ENCODE data around the gene OLIG1. TPM values are rescaled to one million over a fixed set of nuclear protein-coding genes. Genes with fewer than 3 reads are reported as not detected.

Gene OLIG1
- 1 to 10 TPM in 1 of 4 donors, not detected in 3; 1.3 TPM for total RNA-seq
- polyA plus RNA-seq = 0.68 TPM
- long read RNA-seq, donor 1 = 0 reads
- long read RNA-seq, donor 2 = 0 reads
- long read RNA-seq, donor 3 = 0 reads
- long read RNA-seq, donor 4 = 0 reads

DNA sequence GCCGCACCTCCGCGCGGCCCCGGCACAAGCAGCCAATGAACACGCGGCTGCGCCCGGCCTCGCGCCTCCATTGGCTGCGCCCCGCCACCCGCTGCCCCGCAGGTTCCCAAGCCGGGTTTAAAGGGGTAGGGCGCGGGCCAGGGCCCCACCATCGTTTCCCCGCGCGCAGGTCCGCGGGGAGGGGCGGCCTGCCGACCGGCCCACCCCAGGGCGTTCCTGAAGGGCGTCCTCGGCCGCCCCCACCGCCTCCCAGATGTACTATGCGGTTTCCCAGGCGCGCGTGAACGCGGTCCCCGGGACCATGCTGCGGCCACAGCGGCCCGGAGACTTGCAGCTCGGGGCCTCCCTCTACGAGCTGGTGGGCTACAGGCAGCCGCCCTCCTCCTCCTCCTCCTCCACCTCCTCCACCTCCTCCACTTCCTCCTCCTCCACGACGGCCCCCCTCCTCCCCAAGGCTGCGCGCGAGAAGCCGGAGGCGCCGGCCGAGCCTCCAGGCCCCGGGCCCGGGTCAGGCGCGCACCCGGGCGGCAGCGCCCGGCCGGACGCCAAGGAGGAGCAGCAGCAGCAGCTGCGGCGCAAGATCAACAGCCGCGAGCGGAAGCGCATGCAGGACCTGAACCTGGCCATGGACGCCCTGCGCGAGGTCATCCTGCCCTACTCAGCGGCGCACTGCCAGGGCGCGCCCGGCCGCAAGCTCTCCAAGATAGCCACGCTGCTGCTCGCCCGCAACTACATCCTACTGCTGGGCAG, at the start of gene OLIG1:
OLIG1 (plus strand) TSS at position 148 of the 750 bp plus-strand sequence; CDS start at position 254, 106 bp downstream.
- ATAC-seq (peak; percentile 80 to 83), DNase-seq (peak; percentile 38 to 70 (median 66))
- peaks cover 2% of the 10 kb centered on the region for H3K4me1 ChIP-seq (ENCODE audit: control insufficient read depth, insufficient read depth, low read length)
- no peak within 1 kb of the TSS for H3K27ac ChIP-seq (ENCODE audit: low read length)
- no peaks in the 10 kb centered on the region for H3K27me3 ChIP-seq (ENCODE audit: control insufficient read depth, insufficient read depth)
- intact Hi-C loops (cut with DNase I) = no loop called here
- peak within 1 kb of the TSS; percentile 33 for H3K4me3 ChIP-seq (ENCODE audit: low read length)
- WGBS = under 1% methylated on average over 82 of the region's 82 CpGs
- no peaks in the 10 kb centered on the region for H3K9me3 ChIP-seq (ENCODE audit: control insufficient read depth, low read length)

DNA sequence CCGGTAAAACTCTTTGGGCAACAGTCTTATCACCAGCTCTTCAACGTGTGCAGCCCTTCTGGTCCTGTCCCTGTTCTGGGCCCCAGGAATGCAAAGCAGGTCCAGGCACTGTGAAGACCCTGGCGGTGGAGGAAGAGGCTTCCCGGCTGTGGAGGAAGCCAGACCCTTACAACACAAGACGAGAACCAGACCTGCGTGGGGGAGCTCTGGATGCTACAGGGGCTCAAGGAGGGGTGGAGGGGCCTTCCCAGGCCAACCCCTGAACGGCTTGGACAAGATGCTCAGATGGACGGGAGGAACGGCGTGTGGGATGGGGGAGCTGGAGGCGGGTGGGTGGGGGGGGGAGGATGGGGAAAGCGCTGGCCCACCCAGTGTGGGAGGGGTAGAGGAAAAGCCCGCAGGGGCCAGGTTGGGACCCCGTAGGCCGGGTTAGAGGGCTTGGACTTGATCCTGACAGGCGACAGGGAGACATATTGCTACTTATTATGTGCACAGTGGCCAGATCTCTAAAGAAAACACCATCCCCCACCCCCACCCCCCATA, 49.3 kb upstream of the OLIG1 start:
- Histone ChIP-seq H3K4me3 (ENCODE audit: low read length) (no peak overlapping the region), H3K27ac (ENCODE audit: low read length) (no peak overlapping the region), H3K4me1 (ENCODE audit: control insufficient read depth, insufficient read depth, low read length) (no peaks in the 10 kb centered on the region), H3K9me3 (ENCODE audit: control insufficient read depth, low read length) (no peaks in the 10 kb centered on the region), H3K27me3 (ENCODE audit: control insufficient read depth, insufficient read depth) (peaks cover 6% of the 10 kb centered on the region)
- 4% methylated on average over 16 of the region's 16 CpGs for WGBS
- DNase-seq (no peak), ATAC-seq (no peak)
- intact Hi-C loops (cut with DNase I) = no loop called here

DNA sequence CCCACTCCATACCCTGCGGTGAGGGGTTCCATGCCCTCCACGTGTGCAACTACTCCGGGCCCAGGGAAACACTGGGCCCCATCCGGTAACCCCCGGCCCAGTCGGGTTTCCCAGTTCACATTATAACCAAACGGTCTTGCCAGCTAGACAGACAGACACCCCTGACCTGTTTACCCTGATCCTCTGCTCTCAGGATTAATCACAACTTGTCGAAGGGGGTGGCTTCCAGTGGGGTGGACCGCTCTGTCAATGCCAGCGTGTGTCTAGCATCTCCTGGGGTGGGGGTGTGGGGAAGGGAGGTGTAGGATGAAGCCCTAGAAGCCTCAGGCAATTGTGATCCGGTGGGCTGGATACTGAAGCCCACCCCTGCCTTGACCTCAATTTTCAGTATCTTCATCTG, 48.8 kb upstream of the OLIG1 start:
- ATAC-seq (no peak), DNase-seq (no peak)
- Histone ChIP-seq H3K27me3 (ENCODE audit: control insufficient read depth, insufficient read depth) (peaks cover 5% of the 10 kb centered on the region), H3K4me3 (ENCODE audit: low read length) (no peak overlapping the region), H3K9me3 (ENCODE audit: control insufficient read depth, low read length) (no peaks in the 10 kb centered on the region), H3K4me1 (ENCODE audit: control insufficient read depth, insufficient read depth, low read length) (no peaks in the 10 kb centered on the region), H3K27ac (ENCODE audit: low read length) (no peak overlapping the region)
- 13% methylated on average over 11 of the region's 11 CpGs for WGBS
- intact Hi-C loops (cut with DNase I) = no loop called here

GRCh38 chr21:33021667-33022066, 48.3 kb upstream of the OLIG1 start:
- Histone ChIP-seq H3K27me3 (ENCODE audit: control insufficient read depth, insufficient read depth) (peaks cover 7% of the 10 kb centered on the region), H3K27ac (ENCODE audit: low read length) (no peak overlapping the region), H3K9me3 (ENCODE audit: control insufficient read depth, low read length) (no peaks in the 10 kb centered on the region), H3K4me1 (ENCODE audit: control insufficient read depth, insufficient read depth, low read length) (no peaks in the 10 kb centered on the region), H3K4me3 (ENCODE audit: low read length) (no peak overlapping the region)
- DNase-seq (no peak), ATAC-seq (no peak)
- intact Hi-C loops (cut with DNase I) = no loop called here
- 17% methylated on average over 4 of the region's 4 CpGs for WGBS

- Histone ChIP-seq H3K4me1 (ENCODE audit: control insufficient read depth, insufficient read depth, low read length) (no peaks in the 10 kb centered on the region), H3K27me3 (ENCODE audit: control insufficient read depth, insufficient read depth) (peaks cover 4% of the 10 kb centered on the region), H3K27ac (ENCODE audit: low read length) (no peak overlapping the region), H3K9me3 (ENCODE audit: control insufficient read depth, low read length) (no peaks in the 10 kb centered on the region), H3K4me3 (ENCODE audit: low read length) (no peak overlapping the region)
- intact Hi-C loops (cut with DNase I) = no loop called here
- 9% methylated on average over 17 of the region's 17 CpGs for WGBS
- no peak for DNase-seq
- ATAC-seq = no peak
These were observed 47.5 kb upstream of the OLIG1 start for GRCh38 chr21:33022489-33022827.

DNA sequence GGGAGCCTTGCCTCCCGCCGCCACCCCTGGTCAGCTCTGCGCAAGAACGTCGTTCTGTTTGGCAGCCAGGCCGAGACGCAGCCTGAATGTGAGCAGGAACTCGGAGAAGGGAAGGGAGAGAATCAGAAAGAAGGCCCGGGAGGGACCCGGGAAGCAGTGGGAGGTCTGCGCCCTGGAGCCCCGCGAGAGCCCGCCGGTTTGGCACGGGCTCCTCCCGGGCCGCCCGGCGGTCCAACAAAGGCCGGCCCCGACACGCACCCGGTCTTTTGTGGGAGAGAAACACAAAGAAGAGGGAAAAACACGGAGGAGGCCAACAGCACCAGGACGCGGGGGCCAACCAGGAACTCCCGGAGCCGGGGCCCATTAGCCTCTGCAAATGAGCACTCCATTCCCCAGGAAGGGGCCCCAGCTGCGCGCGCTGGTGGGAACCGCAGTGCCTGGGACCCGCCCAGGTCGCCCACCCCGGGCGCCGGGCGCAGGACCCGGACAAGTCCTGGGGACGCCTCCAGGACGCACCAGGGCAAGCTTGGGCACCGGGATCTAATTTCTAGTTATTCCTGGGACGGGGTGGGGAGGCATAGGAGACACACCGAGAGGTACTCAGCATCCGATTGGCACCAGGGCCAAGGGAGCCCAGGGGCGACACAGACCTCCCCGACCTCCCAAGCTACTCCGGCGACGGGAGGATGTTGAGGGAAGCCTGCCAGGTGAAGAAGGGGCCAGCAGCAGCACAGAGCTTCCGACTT, 46.9 kb upstream of the OLIG1 start:
- peaks cover 4% of the 10 kb centered on the region for H3K27me3 ChIP-seq (ENCODE audit: control insufficient read depth, insufficient read depth)
- WGBS = 2% methylated on average over 52 of the region's 52 CpGs
- DNase-seq = no peak
- H3K4me3 ChIP-seq (ENCODE audit: low read length) = no peak overlapping the region
- intact Hi-C loops (cut with DNase I) = no loop called here
- no peaks in the 10 kb centered on the region for H3K4me1 ChIP-seq (ENCODE audit: control insufficient read depth, insufficient read depth, low read length)
- H3K27ac ChIP-seq (ENCODE audit: low read length) = no peak overlapping the region
- ATAC-seq = no peak
- H3K9me3 ChIP-seq (ENCODE audit: control insufficient read depth, low read length) = no peaks in the 10 kb centered on the region

DNA sequence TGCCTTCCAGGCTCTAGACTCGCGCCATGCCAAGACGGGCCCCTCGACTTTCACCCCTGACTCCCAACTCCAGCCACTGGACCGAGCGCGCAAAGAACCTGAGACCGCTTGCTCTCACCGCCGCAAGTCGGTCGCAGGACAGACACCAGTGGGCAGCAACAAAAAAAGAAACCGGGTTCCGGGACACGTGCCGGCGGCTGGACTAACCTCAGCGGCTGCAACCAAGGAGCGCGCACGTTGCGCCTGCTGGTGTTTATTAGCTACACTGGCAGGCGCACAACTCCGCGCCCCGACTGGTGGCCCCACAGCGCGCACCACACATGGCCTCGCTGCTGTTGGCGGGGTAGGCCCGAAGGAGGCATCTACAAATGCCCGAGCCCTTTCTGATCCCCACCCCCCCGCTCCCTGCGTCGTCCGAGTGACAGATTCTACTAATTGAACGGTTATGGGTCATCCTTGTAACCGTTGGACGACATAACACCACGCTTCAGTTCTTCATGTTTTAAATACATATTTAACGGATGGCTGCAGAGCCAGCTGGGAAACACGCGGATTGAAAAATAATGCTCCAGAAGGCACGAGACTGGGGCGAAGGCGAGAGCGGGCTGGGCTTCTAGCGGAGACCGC, 46.3 kb upstream of the OLIG1 start:
- DNase-seq (no peak), ATAC-seq (no peak)
- Histone ChIP-seq H3K4me3 (ENCODE audit: low read length) (peak overlapping the region; percentile 8), H3K27ac (ENCODE audit: low read length) (no peak overlapping the region), H3K27me3 (ENCODE audit: control insufficient read depth, insufficient read depth) (peaks cover 4% of the 10 kb centered on the region), H3K9me3 (ENCODE audit: control insufficient read depth, low read length) (no peaks in the 10 kb centered on the region), H3K4me1 (ENCODE audit: control insufficient read depth, insufficient read depth, low read length) (no peaks in the 10 kb centered on the region)
- 3% methylated on average over 49 of the region's 49 CpGs for WGBS
- intact Hi-C loops (cut with DNase I) = no loop called here

DNA sequence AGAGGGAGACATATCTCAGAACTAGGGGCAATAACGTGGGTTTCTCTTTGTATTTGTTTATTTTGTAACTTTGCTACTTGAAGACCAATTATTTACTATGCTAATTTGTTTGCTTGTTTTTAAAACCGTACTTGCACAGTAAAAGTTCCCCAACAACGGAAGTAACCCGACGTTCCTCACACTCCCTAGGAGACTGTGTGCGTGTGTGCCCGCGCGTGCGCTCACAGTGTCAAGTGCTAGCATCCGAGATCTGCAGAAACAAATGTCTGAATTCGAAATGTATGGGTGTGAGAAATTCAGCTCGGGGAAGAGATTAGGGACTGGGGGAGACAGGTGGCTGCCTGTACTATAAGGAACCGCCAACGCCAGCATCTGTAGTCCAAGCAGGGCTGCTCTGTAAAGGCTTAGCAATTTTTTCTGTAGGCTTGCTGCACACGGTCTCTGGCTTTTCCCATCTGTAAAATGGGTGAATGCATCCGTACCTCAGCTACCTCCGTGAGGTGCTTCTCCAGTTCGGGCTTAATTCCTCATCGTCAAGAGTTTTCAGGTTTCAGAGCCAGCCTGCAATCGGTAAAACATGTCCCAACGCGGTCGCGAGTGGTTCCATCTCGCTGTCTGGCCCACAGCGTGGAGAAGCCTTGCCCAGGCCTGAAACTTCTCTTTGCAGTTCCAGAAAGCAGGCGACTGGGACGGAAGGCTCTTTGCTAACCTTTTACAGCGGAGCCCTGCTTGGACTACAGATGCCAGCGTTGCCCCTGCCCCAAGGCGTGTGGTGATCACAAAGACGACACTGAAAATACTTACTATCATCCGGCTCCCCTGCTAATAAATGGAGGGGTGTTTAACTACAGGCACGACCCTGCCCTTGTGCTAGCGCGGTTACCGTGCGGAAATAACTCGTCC, 45.5 kb upstream of the OLIG1 start:
- H3K27me3 ChIP-seq (ENCODE audit: control insufficient read depth, insufficient read depth) = peaks cover 4% of the 10 kb centered on the region
- ATAC-seq = no peak
- WGBS = 6% methylated on average over 40 of the region's 40 CpGs
- intact Hi-C loops (cut with DNase I) = no loop called here
- DNase-seq = no peak
- no peaks in the 10 kb centered on the region for H3K9me3 ChIP-seq (ENCODE audit: control insufficient read depth, low read length)
- H3K27ac ChIP-seq (ENCODE audit: low read length) = no peak overlapping the region
- H3K4me1 ChIP-seq (ENCODE audit: control insufficient read depth, insufficient read depth, low read length) = no peaks in the 10 kb centered on the region
- H3K4me3 ChIP-seq (ENCODE audit: low read length) = no peak overlapping the region

GRCh38 chr21:33025106-33025488, 44.8 kb upstream of the OLIG1 start:
- Histone ChIP-seq H3K9me3 (ENCODE audit: control insufficient read depth, low read length) (no peaks in the 10 kb centered on the region), H3K4me1 (ENCODE audit: control insufficient read depth, insufficient read depth, low read length) (no peaks in the 10 kb centered on the region), H3K27me3 (ENCODE audit: control insufficient read depth, insufficient read depth) (peaks cover 4% of the 10 kb centered on the region), H3K4me3 (ENCODE audit: low read length) (no peak overlapping the region), H3K27ac (ENCODE audit: low read length) (no peak overlapping the region)
- ATAC-seq = no peak
- intact Hi-C loops (cut with DNase I) = no loop called here
- DNase-seq = no peak
- 3% methylated on average over 22 of the region's 22 CpGs for WGBS

Data from right cardiac atrium (tissue), 5 donors.